RWPE2 (cell line): ENCODE results near the gene ASIP.

Experiments used
- ATAC-seq: fragments of 200-7000 bp; cut with Tn5 transposase; 3 replicates; pipeline ENCODE4 v1.9.1; 2021; ENCODE audit warnings: low read depth
- DNase-seq: peaks from one replicate; pipeline ENCODE4 v3.0.0-alpha.2; 2020; ENCODE audit warnings: low spot score
- H3K27ac ChIP-seq: fragments of 450-650 bp; 2 replicates; pipeline ENCODE4 v1.5.1; 2017; ENCODE audit warnings: mild to moderate bottlenecking; ENCODE audit not compliant: poor library complexity, severe bottlenecking
- H3K27me3 ChIP-seq: fragments of 250-450 bp; sonication (Bioruptor Pico); 2 replicates; pipeline ENCODE4 v1.5.1; 2021; ENCODE audit warnings: mild to moderate bottlenecking, moderate library complexity; ENCODE audit not compliant: insufficient read depth, poor library complexity, severe bottlenecking
- H3K36me3 ChIP-seq: fragments of 250-450 bp; sonication (Bioruptor Pico); 2 replicates; pipeline ENCODE4 v1.5.1; 2020; ENCODE audit warnings: low read depth, mild to moderate bottlenecking, moderate library complexity
- H3K4me1 ChIP-seq: fragments of 250-450 bp; sonication (Bioruptor Pico); 2 replicates; pipeline ENCODE4 v1.5.1; 2021; ENCODE audit warnings: mild to moderate bottlenecking, moderate library complexity; ENCODE audit not compliant: insufficient read depth, poor library complexity, severe bottlenecking
- H3K4me3 ChIP-seq: fragments of 250-450 bp; sonication (Bioruptor Pico); 2 replicates; pipeline ENCODE4 v1.5.1; 2021; ENCODE audit warnings: mild to moderate bottlenecking, moderate library complexity; ENCODE audit not compliant: severe bottlenecking
- H3K9me3 ChIP-seq: fragments of 250-450 bp; sonication (Bioruptor Pico); 2 replicates; pipeline ENCODE4 v1.5.1; 2021; ENCODE audit warnings: mild to moderate bottlenecking, moderate library complexity; ENCODE audit not compliant: severe bottlenecking
- TF ChIP-seq, protein P1 (sequence below): fragments of 450-650 bp; IDR thresholded peaks from one replicate; pipeline ENCODE4 v1.5.1; 2017; ENCODE audit warnings: mild to moderate bottlenecking, moderate library complexity; ENCODE audit not compliant: poor library complexity, severe bottlenecking

Gene ASIP

GRCh38 chr20:34269996-34270627 lies 28.9 kb downstream of the ASIP start:
- no peaks in the 10 kb centered on the region for H3K27me3 ChIP-seq
- DNase-seq (no peak), ATAC-seq (no peak; the same call in 2 of the 3 replicates)
- no peak overlapping the region for H3K4me3 ChIP-seq
- TF ChIP-seq, protein P1, sequence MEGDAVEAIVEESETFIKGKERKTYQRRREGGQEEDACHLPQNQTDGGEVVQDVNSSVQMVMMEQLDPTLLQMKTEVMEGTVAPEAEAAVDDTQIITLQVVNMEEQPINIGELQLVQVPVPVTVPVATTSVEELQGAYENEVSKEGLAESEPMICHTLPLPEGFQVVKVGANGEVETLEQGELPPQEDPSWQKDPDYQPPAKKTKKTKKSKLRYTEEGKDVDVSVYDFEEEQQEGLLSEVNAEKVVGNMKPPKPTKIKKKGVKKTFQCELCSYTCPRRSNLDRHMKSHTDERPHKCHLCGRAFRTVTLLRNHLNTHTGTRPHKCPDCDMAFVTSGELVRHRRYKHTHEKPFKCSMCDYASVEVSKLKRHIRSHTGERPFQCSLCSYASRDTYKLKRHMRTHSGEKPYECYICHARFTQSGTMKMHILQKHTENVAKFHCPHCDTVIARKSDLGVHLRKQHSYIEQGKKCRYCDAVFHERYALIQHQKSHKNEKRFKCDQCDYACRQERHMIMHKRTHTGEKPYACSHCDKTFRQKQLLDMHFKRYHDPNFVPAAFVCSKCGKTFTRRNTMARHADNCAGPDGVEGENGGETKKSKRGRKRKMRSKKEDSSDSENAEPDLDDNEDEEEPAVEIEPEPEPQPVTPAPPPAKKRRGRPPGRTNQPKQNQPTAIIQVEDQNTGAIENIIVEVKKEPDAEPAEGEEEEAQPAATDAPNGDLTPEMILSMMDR, result no peak
- H3K4me1 ChIP-seq, result no peaks in the 10 kb centered on the region
- H3K27ac ChIP-seq, result no peak overlapping the region
- H3K9me3 ChIP-seq, result no peaks in the 10 kb centered on the region
- H3K36me3 ChIP-seq, result peaks cover 24% of the 10 kb centered on the region

DNA sequence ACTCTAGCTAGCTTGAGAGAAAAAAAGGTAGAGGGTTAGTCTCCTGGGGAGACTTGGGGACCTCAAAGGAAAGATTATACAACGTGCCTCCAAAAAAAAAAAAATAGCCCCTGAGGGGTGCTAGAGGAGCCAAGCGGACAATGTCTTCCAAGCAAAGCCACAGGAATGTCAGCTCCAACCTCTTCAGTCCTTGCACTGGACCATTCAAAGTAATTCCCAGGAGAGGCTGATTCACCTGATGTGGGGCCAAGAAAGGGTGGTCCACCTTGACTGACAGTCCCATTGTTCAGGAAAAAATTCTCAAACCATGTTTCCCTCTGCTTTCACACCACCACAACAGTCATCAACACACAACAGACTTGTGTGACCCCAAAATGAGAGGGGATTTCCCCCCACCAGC lies 30.7 kb downstream of the ASIP start:
- no peaks in the 10 kb centered on the region for H3K9me3 ChIP-seq
- peaks cover 43% of the 10 kb centered on the region for H3K36me3 ChIP-seq
- no peaks in the 10 kb centered on the region for H3K27me3 ChIP-seq
- no peak overlapping the region for H3K4me3 ChIP-seq
- no peak overlapping the region for H3K27ac ChIP-seq
- TF ChIP-seq, protein P1, result no peak
- ATAC-seq (peak; percentile 25; the same call in 2 of the 3 replicates), DNase-seq (no peak)
- H3K4me1 ChIP-seq, result no peaks in the 10 kb centered on the region

DNA sequence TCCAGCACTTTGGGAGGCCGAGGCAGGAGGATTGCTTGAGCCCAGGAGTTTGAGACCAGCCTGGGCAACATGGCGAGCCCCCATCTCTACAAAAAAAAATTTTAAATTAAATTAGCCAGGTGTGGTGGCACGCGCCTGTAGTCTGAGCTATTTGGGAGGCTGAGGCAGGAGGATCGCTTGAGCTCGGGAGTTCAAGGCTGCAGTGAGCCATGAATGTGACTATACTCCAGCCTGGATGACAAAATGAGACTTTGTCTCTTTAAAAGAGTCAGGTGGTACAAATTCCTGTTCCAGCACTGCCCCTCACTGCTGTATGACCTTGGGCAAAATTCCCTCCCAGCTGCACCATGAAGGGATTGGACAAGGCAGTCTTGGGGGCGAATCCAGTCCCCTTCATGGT lies 33.5 kb downstream of the ASIP start:
- DNase-seq (no peak), ATAC-seq (no peak)
- Histone ChIP-seq H3K4me1 (no peaks in the 10 kb centered on the region), H3K4me3 (no peak overlapping the region), H3K27ac (no peak overlapping the region), H3K27me3 (no peaks in the 10 kb centered on the region), H3K36me3 (peaks cover 59% of the 10 kb centered on the region), H3K9me3 (no peaks in the 10 kb centered on the region)
- TF ChIP-seq, protein P1, result no peak

DNA sequence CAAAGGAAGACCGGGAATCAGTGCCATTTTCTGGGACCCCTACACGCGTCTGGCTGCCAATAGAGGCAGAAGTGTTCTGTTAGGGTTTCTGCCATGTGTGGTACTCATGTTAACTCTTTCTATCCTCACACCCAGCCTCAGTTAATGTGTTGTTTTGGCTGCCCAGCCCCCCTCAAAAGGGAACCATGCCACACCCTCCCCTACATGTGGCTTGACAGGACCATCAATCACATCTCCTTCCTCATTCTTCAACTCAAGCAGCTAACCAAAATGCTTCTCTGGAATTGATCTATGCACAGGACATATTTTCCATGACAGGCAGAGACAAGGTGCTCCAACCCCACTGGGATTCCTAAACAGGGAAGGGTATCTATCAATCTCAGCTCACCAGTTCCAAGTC lies 40.0 kb downstream of the ASIP start:
- Histone ChIP-seq H3K4me1 (no peaks in the 10 kb centered on the region), H3K36me3 (peaks cover 96% of the 10 kb centered on the region), H3K27me3 (no peaks in the 10 kb centered on the region), H3K4me3 (no peak overlapping the region), H3K27ac (no peak overlapping the region), H3K9me3 (no peaks in the 10 kb centered on the region)
- TF ChIP-seq, protein P1, result no peak
- ATAC-seq (no peak), DNase-seq (no peak)

GRCh38 chr20:34282041-34282440 lies 40.8 kb downstream of the ASIP start:
- Histone ChIP-seq H3K36me3 (peaks cover 96% of the 10 kb centered on the region), H3K4me1 (no peaks in the 10 kb centered on the region), H3K27me3 (no peaks in the 10 kb centered on the region), H3K9me3 (no peaks in the 10 kb centered on the region), H3K27ac (no peak overlapping the region), H3K4me3 (no peak overlapping the region)
- ATAC-seq (no peak), DNase-seq (no peak)
- TF ChIP-seq, protein P1, result no peak
